Sigmoid colon (tissue), 4 donors: ENCODE data around the gene ENG.

Source experiments
- EP300 ChIP-seq, 4 donors: sonication (generic); formaldehyde crosslinking; IDR thresholded peaks; one replicate each; pipeline ENCODE4 v1.6.1; 2017; ENCODE audit warnings: antibody characterized with exemption in 4 of 4
- POLR2AphosphoS5 ChIP-seq, 4 donors: sonication (generic); formaldehyde crosslinking; IDR thresholded peaks; one replicate each; pipeline ENCODE4 v1.6.1; 2017; ENCODE audit warnings: antibody characterized with exemption in 4 of 4
- TF ChIP-seq, protein P1 (sequence below), 4 experiments: fragments of 450-650 bp in 3 of 4; fragments of 200-600 bp in 1 of 4; IDR thresholded peaks; one replicate each; pipeline ENCODE4 v1.5.1; 2016 to 2019; ENCODE audit warnings: antibody characterized with exemption in 4 of 4, mild to moderate bottlenecking in 3 of 4, moderate library complexity in 2 of 4

DNA sequence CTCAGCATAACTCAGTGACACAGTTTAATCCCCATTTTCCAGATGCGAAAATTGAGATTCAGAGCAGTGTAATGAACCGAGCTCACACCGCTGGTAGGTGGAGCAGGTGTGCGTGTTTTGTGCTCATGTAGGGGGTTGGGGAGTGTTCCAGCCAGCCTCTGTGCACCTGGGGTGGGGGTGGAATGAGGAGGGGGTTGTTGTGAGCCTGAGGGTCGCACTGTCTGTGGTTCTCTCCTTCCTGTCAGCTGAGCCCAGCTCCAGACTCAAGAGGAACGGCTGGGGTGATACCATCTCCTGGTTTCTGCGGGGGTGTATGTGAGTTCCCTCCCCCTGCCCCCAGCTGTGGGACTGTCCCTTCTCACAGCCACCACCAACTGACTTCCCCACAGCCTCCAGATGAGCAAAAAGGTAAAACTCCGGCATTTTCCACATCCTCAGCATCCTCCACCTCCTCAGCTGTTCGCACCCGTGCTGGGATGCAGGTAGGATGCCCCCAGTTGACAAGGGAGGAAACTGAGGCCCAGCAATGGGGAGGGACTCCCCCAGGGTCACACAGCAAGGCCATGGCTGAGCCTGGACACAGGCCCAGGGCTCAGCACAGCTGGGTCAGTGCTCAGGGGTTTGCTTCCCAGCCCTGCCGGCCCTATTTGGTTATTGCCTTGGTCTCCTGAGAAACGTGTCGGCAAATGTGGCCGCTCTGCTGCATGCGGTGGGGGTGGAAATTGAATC lies 78.1 kb downstream of the ENG start:
- TF ChIP-seq, protein P1, sequence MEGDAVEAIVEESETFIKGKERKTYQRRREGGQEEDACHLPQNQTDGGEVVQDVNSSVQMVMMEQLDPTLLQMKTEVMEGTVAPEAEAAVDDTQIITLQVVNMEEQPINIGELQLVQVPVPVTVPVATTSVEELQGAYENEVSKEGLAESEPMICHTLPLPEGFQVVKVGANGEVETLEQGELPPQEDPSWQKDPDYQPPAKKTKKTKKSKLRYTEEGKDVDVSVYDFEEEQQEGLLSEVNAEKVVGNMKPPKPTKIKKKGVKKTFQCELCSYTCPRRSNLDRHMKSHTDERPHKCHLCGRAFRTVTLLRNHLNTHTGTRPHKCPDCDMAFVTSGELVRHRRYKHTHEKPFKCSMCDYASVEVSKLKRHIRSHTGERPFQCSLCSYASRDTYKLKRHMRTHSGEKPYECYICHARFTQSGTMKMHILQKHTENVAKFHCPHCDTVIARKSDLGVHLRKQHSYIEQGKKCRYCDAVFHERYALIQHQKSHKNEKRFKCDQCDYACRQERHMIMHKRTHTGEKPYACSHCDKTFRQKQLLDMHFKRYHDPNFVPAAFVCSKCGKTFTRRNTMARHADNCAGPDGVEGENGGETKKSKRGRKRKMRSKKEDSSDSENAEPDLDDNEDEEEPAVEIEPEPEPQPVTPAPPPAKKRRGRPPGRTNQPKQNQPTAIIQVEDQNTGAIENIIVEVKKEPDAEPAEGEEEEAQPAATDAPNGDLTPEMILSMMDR (IDR thresholded peaks at IDR 0.05) = no peak
- TF ChIP-seq EP300 (IDR thresholded peaks at IDR 0.05) (no peak), POLR2AphosphoS5 (IDR thresholded peaks at IDR 0.05) (no peak)
